ENCODE results near the gene FGF12.

Gene FGF12

DNA sequence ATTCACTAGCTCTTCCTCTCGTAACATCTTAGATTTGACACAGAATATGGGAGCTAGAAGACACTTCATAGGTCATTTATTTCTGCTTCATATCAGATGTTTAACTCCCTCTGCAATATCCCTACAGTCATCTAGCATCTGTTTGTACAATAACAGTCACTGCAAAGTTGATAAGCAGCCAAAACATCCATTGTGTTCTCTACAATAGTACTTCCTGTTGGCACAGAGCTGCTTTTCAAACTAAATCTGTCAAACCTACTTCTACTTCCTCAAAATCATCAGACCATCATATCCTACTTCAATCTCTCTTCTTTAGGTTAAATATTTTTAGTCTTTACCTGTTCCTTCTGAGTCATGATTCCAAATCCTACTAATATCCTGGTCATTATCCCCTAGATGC is 233.2 kb downstream of the FGF12 start:
- Histone ChIP-seq H3K36me3 (ENCODE audit: insufficient read depth, low read length) (no peaks in the 10 kb centered on the region), H3K4me3 (ENCODE audit: low read depth, low read length, poor library complexity, severe bottlenecking) (no peak overlapping the region), H3K9me3 (ENCODE audit: low read length) (no peaks in the 10 kb centered on the region), H3F3A (ENCODE audit: insufficient read depth, low read length) (no peaks in the 10 kb centered on the region), H2AFZ (ENCODE audit: low read length) (no peak overlapping the region), H3K27me3 (ENCODE audit: insufficient read depth, low read length) (no peaks in the 10 kb centered on the region), H3K27ac (ENCODE audit: low read depth, low read length, poor library complexity, severe bottlenecking) (no peak overlapping the region), H4K20me1 (ENCODE audit: insufficient read depth, low read length) (no peaks in the 10 kb centered on the region), H3K4me1 (ENCODE audit: insufficient read depth, low read length, severe bottlenecking) (peaks cover 8% of the 10 kb centered on the region), H3K4me2 (ENCODE audit: low read length) (peak overlapping the region; percentile 27; the same call in 1 of the 2 replicates), H3K9ac (ENCODE audit: low read length) (no peak overlapping the region), H3K9me2 (ENCODE audit: low read depth, low read length) (no peaks in the 10 kb centered on the region), H3K79me2 (ENCODE audit: insufficient read depth, low read length) (no peaks in the 10 kb centered on the region)
- TF ChIP-seq EZH2 (IDR thresholded peaks at IDR 0.05; ENCODE audit: borderline replicate concordance, low read length) (no peak), CTCF (IDR thresholded peaks at IDR 0.05; ENCODE audit: low read length) (no peak)

GRCh38 chr3:192490720-192491119 is 236.6 kb downstream of the FGF12 start:
- Histone ChIP-seq H3K9me3 (ENCODE audit: low read length) (no peaks in the 10 kb centered on the region), H3K4me1 (ENCODE audit: insufficient read depth, low read length, severe bottlenecking) (peaks cover 8% of the 10 kb centered on the region), H2AFZ (ENCODE audit: low read length) (no peak overlapping the region), H3K27ac (ENCODE audit: low read depth, low read length, poor library complexity, severe bottlenecking) (no peak overlapping the region), H3K9ac (ENCODE audit: low read length) (no peak overlapping the region), H3K9me2 (ENCODE audit: low read depth, low read length) (no peaks in the 10 kb centered on the region), H4K20me1 (ENCODE audit: insufficient read depth, low read length) (no peaks in the 10 kb centered on the region), H3K4me3 (ENCODE audit: low read depth, low read length, poor library complexity, severe bottlenecking) (no peak overlapping the region), H3K79me2 (ENCODE audit: insufficient read depth, low read length) (no peaks in the 10 kb centered on the region), H3K4me2 (ENCODE audit: low read length) (no peak overlapping the region), H3K36me3 (ENCODE audit: insufficient read depth, low read length) (no peaks in the 10 kb centered on the region), H3F3A (ENCODE audit: insufficient read depth, low read length) (no peaks in the 10 kb centered on the region), H3K27me3 (ENCODE audit: insufficient read depth, low read length) (no peaks in the 10 kb centered on the region)
- no peak for TF ChIP-seq CTCF (IDR thresholded peaks at IDR 0.05; ENCODE audit: low read length)
- no peak for TF ChIP-seq EZH2 (IDR thresholded peaks at IDR 0.05; ENCODE audit: borderline replicate concordance, low read length)

GRCh38 chr3:192489579-192489978 is 237.8 kb downstream of the FGF12 start:
- TF ChIP-seq CTCF (IDR thresholded peaks at IDR 0.05; ENCODE audit: low read length) (no peak), EZH2 (IDR thresholded peaks at IDR 0.05; ENCODE audit: borderline replicate concordance, low read length) (no peak)
- H3K36me3 ChIP-seq (ENCODE audit: insufficient read depth, low read length) = no peaks in the 10 kb centered on the region
- no peak overlapping the region for H2AFZ ChIP-seq (ENCODE audit: low read length)
- H3K4me3 ChIP-seq (ENCODE audit: low read depth, low read length, poor library complexity, severe bottlenecking) = no peak overlapping the region
- no peaks in the 10 kb centered on the region for H3K27me3 ChIP-seq (ENCODE audit: insufficient read depth, low read length)
- H3K4me2 ChIP-seq (ENCODE audit: low read length) = no peak overlapping the region
- no peaks in the 10 kb centered on the region for H3F3A ChIP-seq (ENCODE audit: insufficient read depth, low read length)
- no peaks in the 10 kb centered on the region for H3K9me3 ChIP-seq (ENCODE audit: low read length)
- no peaks in the 10 kb centered on the region for H3K79me2 ChIP-seq (ENCODE audit: insufficient read depth, low read length)
- no peaks in the 10 kb centered on the region for H4K20me1 ChIP-seq (ENCODE audit: insufficient read depth, low read length)
- peaks cover 8% of the 10 kb centered on the region for H3K4me1 ChIP-seq (ENCODE audit: insufficient read depth, low read length, severe bottlenecking)
- H3K9me2 ChIP-seq (ENCODE audit: low read depth, low read length) = no peaks in the 10 kb centered on the region
- H3K27ac ChIP-seq (ENCODE audit: low read depth, low read length, poor library complexity, severe bottlenecking) = no peak overlapping the region
- H3K9ac ChIP-seq (ENCODE audit: low read length) = no peak overlapping the region
